OCI-M2 (cell line): ENCODE results near the gene FAM110D.

Experiments
- DNase-seq: peaks from one replicate; lab custom pipeline; 2025; ENCODE audit not compliant: unreplicated experiment; lab: John Stamatoyannopoulos, UW

The FAM110D gene

DNA sequence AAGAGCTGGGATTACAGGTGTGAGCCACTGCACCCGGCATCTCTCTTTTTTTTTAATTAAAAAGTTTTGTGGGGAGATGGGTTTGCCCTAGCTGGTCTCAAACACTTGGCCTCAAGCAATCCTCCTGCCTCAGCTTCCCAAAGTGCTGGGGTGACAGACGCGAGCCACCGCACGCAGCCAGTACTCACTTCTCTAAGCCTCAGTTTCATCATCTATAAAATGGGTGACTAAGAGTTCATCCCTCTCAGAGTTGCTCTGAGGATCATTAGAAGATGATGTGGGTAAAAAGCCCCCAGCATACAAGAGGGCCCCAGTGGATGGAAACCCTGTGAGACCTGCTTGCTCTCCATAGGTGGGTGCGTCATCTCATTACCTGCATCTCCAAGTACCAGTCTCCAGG, 29.0 kb downstream of the FAM110D start:
- no peak for DNase-seq

DNA sequence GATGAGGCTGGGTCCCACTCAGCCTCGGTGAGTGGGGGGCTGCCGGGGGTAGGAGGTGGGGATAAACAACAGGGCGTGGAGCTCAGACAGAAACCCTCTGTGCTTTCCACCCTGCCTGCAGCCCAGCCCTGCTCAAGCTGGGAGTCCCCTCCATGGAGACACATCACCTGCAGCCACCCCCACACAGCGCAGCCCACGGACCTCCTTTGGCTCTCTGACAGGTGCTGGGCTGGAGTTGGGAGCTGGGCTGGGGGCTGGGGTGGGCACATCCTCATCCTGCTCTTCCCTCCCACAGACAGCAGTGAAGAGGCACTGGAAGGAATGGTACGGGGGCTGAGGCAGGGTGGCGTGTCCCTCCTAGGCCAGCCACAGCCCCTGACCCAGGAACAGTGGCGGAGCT, 29.6 kb downstream of the FAM110D start:
- no peak for DNase-seq

DNA sequence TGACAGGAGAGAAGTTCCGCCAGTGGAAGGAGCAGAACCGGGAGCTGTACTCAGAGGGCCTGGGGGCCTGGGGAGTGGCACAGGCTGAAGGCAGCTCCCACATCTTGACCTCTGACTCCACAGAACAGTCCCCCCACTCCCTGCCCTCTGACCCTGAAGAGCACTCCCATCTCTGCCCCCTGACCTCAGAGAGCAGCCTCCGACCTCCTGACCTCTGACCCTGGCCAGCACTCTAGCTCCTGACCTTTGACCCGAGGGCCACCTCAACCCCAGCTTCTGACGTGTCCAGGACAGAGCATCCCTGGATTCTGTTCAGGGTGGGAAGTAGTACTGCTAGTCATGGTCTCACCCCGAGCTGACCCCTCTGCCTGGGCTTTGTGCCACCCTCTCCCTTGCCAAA, 30.5 kb downstream of the FAM110D start:
- DNase-seq: no peak

DNA sequence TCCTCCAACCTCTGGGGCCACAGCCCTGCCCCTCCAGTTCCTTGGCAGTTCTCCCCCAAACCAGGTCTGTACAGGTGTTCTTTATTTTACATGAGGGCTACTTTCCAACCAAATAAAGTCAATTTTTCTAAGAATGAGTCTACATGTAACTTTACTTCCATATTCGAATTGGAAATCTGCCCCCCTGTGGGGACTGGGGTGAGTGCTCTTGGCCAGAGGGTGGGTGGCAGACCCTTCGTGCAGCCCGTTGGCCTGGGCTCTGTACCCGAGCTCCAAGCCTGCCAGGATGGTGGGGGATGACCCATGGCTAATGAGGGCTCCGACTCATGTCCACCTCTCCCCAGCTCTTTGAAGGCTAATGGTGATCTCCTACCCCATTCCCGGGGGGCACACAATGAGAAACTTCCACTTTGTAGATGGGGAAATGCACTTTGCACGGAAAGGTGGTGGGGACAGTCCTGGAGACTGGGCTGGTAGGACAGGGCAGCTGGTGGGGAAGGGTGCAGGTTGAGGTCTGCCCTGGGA, 30.9 kb downstream of the FAM110D start:
- no peak for DNase-seq

DNA sequence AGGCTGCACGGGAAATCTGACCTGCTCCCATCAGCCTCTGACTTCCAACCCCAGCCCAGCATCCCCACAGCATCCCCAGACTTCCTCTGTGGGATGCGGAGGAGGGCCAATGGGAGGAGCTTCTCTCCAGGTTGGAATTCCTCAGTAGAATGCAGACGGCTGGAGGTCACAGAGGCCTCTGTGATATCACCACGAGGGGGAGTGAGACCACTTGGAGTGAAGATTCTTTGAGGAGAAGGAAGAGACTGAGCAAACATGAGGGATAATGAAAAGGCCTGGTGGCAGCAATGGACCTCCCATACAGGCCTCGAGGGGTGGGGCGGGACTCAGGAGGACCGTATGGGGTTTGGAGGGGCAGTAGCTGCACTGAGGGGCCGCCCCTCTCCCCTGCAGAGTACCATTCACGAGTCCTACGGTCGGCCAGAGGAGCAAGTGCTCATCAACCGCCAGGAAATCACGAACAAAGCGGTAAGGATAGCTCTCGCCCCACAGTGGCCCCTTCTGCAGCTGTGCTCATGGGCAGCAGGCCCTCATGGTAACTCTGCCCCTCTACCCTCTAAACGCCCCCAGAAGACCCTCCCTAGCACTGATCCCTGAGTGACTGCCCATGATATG, 31.6 kb downstream of the FAM110D start, which contains the start of gene CATSPER4:
TSS of gene CATSPER4 (plus strand) at position 230 of the 615 bp plus-strand sequence. CDS start at position 256, 26 bp downstream.
- DNase-seq: no peak

DNA sequence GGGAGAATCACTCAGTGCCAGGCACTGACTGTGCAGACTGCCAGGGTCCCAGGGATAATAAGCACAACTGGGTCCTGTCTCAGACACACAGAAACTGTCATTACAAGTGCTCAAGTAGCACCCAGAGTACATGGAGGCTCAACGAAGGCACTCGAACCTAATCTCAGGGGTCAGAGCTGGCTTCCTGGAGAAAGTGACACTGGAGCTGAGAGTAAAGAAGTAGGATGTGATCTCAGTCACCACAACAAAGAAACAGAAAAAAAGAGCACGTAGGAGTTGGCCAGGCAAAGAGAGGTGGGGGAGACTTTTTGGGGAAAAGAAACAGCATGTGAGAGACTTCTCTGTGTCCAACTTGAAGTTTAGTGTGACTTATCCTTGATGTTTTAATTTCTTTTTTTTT, 32.9 kb downstream of the FAM110D start:
- no peak for DNase-seq

DNA sequence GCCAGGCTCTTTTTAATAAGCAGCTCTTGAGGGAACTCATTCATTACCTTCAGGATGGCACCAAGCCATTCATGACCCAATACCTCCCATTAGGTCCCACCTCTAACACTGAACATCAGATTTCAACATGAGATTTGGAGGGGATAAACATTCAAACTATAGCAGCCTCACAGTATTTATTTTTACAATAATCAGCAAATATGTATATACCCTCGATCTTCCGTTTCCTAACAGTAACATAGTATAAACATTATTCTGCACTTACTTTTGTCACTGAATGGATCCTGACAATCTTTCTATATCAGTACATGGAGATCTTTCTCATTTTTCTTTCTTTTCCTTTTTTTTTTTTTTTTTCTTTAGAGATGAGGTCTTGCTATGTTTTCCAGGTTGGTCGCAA, 36.9 kb downstream of the FAM110D start:
- no peak for DNase-seq

DNA sequence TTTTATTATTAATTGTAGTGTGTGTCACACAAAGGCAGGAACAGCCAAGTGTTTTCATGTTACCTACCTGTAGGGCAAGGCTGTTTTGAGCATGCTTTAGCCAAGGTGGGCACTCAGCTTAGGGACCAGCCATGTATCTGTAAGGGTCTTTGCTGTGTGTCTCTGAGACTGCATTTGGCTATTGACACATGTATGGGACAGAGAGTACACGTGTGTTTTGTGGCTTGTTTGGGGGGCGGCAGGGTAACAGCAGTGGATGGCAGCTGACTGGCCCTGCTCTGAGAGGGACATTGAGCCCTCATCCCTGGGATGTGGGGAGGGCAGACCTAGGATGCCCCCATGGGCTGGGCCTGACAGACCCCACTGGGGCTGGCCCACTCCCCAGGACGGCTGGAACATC, 38.4 kb downstream of the FAM110D start:
- no peak for DNase-seq

DNA sequence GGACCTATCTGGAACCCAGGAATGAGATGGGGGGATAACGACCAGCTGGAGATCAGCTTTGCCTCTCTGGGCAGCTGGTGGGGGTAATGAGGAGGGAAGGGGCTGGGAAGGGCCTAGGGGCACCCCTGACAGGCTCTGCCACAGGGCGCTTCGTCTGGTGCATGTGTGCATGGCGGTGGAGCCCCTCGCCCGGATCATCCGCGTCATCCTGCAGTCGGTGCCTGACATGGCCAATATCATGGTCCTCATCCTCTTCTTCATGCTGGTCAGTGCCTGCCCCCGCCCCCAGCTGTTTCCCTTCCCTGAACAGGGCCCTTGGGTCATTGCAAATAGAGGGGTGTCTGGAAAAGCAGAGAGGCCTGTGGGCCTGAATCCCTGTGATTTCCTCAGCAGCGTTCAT, 38.9 kb downstream of the FAM110D start:
- no peak for DNase-seq

DNA sequence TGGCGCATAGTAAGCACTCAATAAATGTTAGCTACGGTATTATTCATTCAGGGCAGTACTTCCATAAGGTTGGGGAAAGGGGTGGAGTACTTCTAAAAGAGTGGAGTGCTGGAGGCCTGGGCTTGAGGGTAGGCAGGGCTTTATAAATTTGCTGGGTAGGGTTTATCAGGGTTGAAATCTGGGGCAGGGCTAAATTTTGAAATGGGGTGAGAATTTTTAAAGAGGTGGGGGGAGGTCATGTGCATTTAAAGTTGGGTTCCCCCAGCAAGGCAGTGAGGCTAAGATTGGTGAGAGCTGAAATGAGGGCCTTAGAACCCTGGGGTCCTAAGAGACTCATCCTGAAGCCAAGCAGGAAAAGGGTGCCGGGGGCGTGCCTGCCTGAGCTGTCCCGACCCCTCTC, 41.5 kb downstream of the FAM110D start:
- no peak for DNase-seq

DNA sequence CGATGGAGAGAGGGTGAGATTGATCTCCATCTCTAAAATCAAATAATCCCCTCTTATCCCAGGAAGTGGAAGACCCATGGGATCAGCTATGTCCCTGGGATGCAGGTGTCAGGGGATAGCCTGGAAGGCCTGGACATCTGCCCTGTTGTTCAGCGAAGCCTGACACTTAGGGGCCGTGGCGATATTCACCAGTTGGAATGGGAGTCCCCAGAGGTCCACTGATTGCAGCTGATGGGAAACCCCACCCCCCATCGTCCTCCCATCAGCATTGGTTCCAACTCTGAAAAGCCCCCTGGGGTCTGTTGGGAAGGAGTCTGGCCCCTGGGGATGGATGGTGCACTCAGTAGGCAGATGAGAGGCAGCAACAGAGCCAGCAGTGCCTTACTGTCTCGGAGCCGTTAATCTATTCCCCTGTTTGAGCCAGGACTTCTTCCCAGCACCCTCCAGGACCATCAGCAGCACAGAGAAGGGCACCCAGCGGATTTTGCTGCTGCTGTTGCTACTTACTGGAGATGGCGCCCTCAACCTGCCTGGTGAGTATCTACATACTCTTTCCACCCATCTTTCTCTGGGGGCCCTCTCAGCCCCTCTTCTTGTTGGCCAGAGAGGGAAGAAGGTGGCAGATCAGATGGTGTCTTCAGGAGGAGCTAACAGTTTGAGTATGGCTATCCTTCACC, 44.9 kb downstream of the FAM110D start:
- no peak for DNase-seq

DNA sequence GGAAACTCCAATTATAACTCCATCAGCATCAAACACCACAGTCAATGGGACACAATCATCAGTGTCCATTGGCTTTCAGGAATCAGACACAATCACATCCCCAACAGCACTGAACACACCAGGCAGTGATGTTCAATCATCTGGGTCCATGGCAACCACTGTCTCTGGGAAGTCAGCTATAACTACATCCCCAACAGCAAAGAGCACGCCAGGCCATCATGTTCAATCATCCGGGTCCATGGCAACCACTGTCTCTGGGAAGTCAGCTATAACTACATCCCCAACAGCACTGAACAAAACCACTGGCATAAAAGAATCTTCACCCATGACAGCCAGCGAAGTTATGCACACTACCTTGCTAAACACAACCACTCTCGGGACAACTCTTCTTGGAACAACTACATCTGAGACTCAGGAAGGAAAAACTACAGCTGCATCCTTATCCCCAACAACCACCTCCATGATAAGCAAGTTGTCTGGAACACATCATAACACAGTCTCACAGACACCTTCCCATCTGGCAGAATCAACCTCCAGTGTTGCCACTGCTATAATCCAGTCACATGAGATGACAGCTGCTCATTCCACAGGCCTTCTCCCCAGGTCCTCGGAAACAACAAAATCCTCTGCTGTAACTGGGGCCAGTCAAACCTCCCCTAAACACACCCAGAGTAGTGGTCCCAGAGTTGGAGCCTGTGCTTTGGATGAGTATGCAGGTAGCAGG, 51.4 kb downstream of the FAM110D start:
- DNase-seq: no peak

DNA sequence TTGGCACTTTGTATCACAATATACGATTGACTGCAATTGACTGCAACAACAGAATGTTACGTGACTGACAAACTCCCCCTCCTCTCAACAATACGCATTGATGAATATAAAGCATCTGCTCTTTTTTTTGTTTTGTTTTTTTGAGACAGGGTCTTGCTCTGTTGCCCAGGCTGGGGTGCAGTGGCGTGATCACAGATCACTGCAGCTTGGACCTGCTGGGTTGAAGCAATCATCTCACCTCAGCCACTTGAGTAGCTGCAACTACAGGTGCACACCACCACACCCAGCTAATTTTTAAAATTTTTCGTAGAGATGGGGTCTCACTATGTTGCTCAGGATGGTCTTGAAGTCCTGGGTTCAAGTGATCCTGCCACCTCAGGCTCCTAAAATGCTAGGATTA, 53.8 kb downstream of the FAM110D start:
- DNase-seq: no peak

DNA sequence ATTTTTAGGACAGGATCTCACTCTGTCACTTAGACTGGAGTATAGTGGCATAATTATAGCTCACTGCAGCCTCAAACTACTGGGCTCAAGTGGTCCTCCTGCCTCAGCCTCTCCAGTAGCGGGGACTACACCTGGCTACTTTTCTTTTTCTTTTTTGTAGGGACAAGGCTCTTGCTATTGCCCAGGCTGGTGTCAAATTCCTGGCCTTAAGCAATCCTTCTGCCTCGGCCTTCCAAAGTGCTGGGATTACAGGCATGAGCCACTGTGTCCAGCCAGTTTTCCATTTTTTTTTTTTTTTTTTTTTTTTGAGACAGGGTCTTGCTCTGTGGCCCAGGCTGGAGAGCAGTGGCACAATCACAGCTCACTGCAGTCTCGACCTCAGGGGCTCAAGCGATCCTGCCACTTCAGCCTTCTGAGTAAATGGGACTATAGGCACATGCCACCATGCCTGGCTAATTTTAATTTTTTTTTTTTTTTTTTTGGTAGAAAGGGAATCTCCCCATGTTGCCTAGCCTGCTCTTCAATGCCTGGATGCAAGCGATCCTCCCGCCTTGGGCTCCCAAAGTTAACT, 54.5 kb downstream of the FAM110D start:
- no peak for DNase-seq
